ENCODE measurements around the gene RBM47. TPM values are rescaled to one million over a fixed set of nuclear protein-coding genes. Genes with fewer than 3 reads are reported as not detected.

RBM47 gene
- polyA plus RNA-seq, 3 donors: 79.5 to 101 (median 92.8) TPM

- Mint-ChIP-seq H3K27me3 (ENCODE audit: low read depth in 3 of 3) (peaks cover 0 to 3% (median 0%) of the 10 kb centered on the region in 3 donors), H3K4me3 (peak overlapping the region; percentile 1 to 15), H3K4me1 (peaks cover 56% of the 10 kb centered on the region), H3K36me3 (peaks cover 20 to 51% of the 10 kb centered on the region in 2 donors), H3K9me3 (peaks cover 0 to 7% (median 0%) of the 10 kb centered on the region in 7 donors), H3K27ac (peak overlapping the region; percentile 94 to 99 (median 97))
- H3K9ac ChIP-seq (ENCODE audit: insufficient read depth, low read length, poor library complexity, severe bottlenecking): peak overlapping the region; percentile 42
- peak; percentile 57 to 70 (median 60) for DNase-seq
- peaks cover 3 to 25% of the 10 kb centered on the region in 2 donors for H3K36me3 ChIP-seq (replicated peaks in 1 of 2; ENCODE audit: control insufficient read depth in 1 of 2, insufficient read depth in 2 of 2, low read length in 2 of 2)
- peaks cover 59 to 73% of the 10 kb centered on the region in 2 donors for H3K4me1 ChIP-seq (ENCODE audit: control insufficient read depth in 1 of 2, insufficient read depth in 2 of 2, low read length in 2 of 2)
- peak overlapping the region in 1 of 3 experiments; percentile 38 for H3K4me3 ChIP-seq (replicated peaks in 1 of 3; ENCODE audit: low read depth in 2 of 3, low read length in 3 of 3)
- H4K20me1 ChIP-seq (ENCODE audit: insufficient read depth, low read length): peaks cover 29% of the 10 kb centered on the region
- H2AFZ ChIP-seq (ENCODE audit: insufficient read depth, low read depth, low read length, poor library complexity, severe bottlenecking): no peak overlapping the region
- peak overlapping the region; percentile 55 for H3K4me2 ChIP-seq (replicated peaks; ENCODE audit: extremely low read depth, low read length, poor library complexity, severe bottlenecking)
- WGBS (ENCODE audit: insufficient coverage): 0% methylated on average over 2 of the region's 7 CpGs
- peaks cover 93% of the 10 kb centered on the region for H3K79me2 ChIP-seq (ENCODE audit: insufficient read depth, low read length)
- intact Hi-C loops (cut with micrococcal nuclease): loop anchor here (2.0 to 10.0 kb wide), 2 partner anchors 25 to 47 kb away; no protein-coding TSS in a partner anchor
- no peak for TF ChIP-seq CTCF (IDR thresholded peaks at IDR 0.05)
- no peaks in the 10 kb centered on the region for H3K27me3 ChIP-seq (ENCODE audit: control insufficient read depth in 2 of 2, insufficient read depth in 2 of 2, low read length in 2 of 2)
- peak overlapping the region; percentile 79 to 95 for H3K27ac ChIP-seq (ENCODE audit: low read depth in 1 of 2, low read length in 2 of 2)
- H3K9me3 ChIP-seq (replicated peaks in 1 of 2; ENCODE audit: control insufficient read depth in 1 of 2, insufficient read depth in 1 of 2, low read length in 2 of 2): no peaks in the 10 kb centered on the region
These were observed 28.0 kb downstream of the RBM47 start for GRCh38 chr4:40601641-40602040.

GRCh38 chr4:40600850-40601249, 28.8 kb downstream of the RBM47 start:
- H3K4me3 Mint-ChIP-seq: peak overlapping the region in 1 of 2 donors; percentile 51
- Histone ChIP-seq H3K9ac (ENCODE audit: insufficient read depth, low read length, poor library complexity, severe bottlenecking) (peak overlapping the region; percentile 43), H3K9me3 (replicated peaks in 1 of 2; ENCODE audit: control insufficient read depth in 1 of 2, insufficient read depth in 1 of 2, low read length in 2 of 2) (no peaks in the 10 kb centered on the region), H3K4me2 (replicated peaks; ENCODE audit: extremely low read depth, low read length, poor library complexity, severe bottlenecking) (peak overlapping the region; percentile 55), H3K4me1 (ENCODE audit: control insufficient read depth in 1 of 2, insufficient read depth in 2 of 2, low read length in 2 of 2) (peaks cover 57 to 65% of the 10 kb centered on the region in 2 donors), H3K79me2 (ENCODE audit: insufficient read depth, low read length) (peaks cover 93% of the 10 kb centered on the region), H2AFZ (ENCODE audit: insufficient read depth, low read depth, low read length, poor library complexity, severe bottlenecking) (no peak overlapping the region), H3K36me3 (replicated peaks in 1 of 2; ENCODE audit: control insufficient read depth in 1 of 2, insufficient read depth in 2 of 2, low read length in 2 of 2) (peaks cover 10 to 33% of the 10 kb centered on the region in 2 donors), H4K20me1 (ENCODE audit: insufficient read depth, low read length) (peaks cover 33% of the 10 kb centered on the region), H3K27me3 (ENCODE audit: control insufficient read depth in 2 of 2, insufficient read depth in 2 of 2, low read length in 2 of 2) (no peaks in the 10 kb centered on the region), H3K4me3 (replicated peaks in 1 of 3; ENCODE audit: low read depth in 2 of 3, low read length in 3 of 3) (peak overlapping the region in 1 of 3 experiments; percentile 38), H3K27ac (ENCODE audit: low read depth in 1 of 2, low read length in 2 of 2) (peak overlapping the region; percentile 79 to 95)
- no CpG with 5 or more reads among the region's 10 CpGs for WGBS (ENCODE audit: insufficient coverage)
- H3K27ac Mint-ChIP-seq: peak overlapping the region; percentile 94 to 99 (median 97)
- intact Hi-C loops (cut with micrococcal nuclease): loop anchor here (2.0 to 10.0 kb wide), 2 partner anchors 24 to 46 kb away; no protein-coding TSS in a partner anchor
- TF ChIP-seq CTCF (IDR thresholded peaks at IDR 0.05): no peak
- peak; percentile 93 to 95 (median 95) for DNase-seq
- H3K4me1 Mint-ChIP-seq: peaks cover 49% of the 10 kb centered on the region
- peaks cover 21 to 51% of the 10 kb centered on the region in 2 donors for H3K36me3 Mint-ChIP-seq
- H3K9me3 Mint-ChIP-seq: peaks cover 0 to 7% (median 0%) of the 10 kb centered on the region in 7 donors
- H3K27me3 Mint-ChIP-seq (ENCODE audit: low read depth in 3 of 3): peaks cover 0 to 3% (median 0%) of the 10 kb centered on the region in 3 donors

All from CD14-positive monocyte (primary cell).